ENCODE data around the gene CASP5.

CASP5 gene

DNA sequence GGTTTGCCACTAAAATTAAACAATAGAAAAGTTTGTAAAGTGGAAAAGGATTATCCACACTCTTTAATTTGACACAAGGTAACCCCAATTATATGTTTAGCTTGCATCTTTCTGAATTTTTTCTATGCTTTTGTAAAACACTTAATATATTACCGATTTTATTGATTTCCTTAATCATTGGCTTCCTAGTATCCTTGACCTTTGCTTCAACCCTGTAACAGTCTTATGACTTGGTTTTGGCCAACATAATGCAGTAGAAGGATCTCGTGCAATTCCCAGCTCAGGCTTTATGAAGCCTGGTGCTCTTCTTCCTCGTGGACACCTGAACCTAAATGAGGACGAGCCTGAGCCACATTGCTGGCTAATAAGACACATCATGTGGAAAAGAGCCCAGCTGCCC, 31.0 kb downstream of the CASP5 start:
- TF ChIP-seq, protein P1, sequence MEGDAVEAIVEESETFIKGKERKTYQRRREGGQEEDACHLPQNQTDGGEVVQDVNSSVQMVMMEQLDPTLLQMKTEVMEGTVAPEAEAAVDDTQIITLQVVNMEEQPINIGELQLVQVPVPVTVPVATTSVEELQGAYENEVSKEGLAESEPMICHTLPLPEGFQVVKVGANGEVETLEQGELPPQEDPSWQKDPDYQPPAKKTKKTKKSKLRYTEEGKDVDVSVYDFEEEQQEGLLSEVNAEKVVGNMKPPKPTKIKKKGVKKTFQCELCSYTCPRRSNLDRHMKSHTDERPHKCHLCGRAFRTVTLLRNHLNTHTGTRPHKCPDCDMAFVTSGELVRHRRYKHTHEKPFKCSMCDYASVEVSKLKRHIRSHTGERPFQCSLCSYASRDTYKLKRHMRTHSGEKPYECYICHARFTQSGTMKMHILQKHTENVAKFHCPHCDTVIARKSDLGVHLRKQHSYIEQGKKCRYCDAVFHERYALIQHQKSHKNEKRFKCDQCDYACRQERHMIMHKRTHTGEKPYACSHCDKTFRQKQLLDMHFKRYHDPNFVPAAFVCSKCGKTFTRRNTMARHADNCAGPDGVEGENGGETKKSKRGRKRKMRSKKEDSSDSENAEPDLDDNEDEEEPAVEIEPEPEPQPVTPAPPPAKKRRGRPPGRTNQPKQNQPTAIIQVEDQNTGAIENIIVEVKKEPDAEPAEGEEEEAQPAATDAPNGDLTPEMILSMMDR (IDR thresholded peaks at IDR 0.05; ENCODE audit: low read depth, low read length, poor library complexity, severe bottlenecking) = no peak
- TF ChIP-seq EZH2phosphoT487 (IDR thresholded peaks at IDR 0.05; ENCODE audit: borderline replicate concordance, low read length) = no peak
- H3F3A ChIP-seq (ENCODE audit: control insufficient read depth, insufficient read depth) = no peaks in the 10 kb centered on the region
- no peak overlapping the region for H3K4me2 ChIP-seq (ENCODE audit: low read length)
- no peaks in the 10 kb centered on the region for H3K36me3 ChIP-seq (ENCODE audit: control insufficient read depth, low read length)
- no peaks in the 10 kb centered on the region for H3K9me2 ChIP-seq (replicated peaks; ENCODE audit: control insufficient read depth, low read length)
- no peaks in the 10 kb centered on the region for H3K79me2 ChIP-seq (ENCODE audit: control insufficient read depth, low read length)
- H3K9me3 ChIP-seq (ENCODE audit: control insufficient read depth, insufficient read depth, low read length) = no peaks in the 10 kb centered on the region
- no peaks in the 10 kb centered on the region for H4K20me1 ChIP-seq (ENCODE audit: control insufficient read depth, insufficient read depth, low read depth, low read length)
- H3K4me3 ChIP-seq (ENCODE audit: low read length) = no peak overlapping the region
- H3K27ac ChIP-seq (ENCODE audit: low read depth, low read length) = no peak overlapping the region
- H3K27me3 ChIP-seq (ENCODE audit: control insufficient read depth, low read length) = no peaks in the 10 kb centered on the region
- H3K4me1 ChIP-seq (ENCODE audit: control insufficient read depth, low read length) = no peaks in the 10 kb centered on the region

DNA sequence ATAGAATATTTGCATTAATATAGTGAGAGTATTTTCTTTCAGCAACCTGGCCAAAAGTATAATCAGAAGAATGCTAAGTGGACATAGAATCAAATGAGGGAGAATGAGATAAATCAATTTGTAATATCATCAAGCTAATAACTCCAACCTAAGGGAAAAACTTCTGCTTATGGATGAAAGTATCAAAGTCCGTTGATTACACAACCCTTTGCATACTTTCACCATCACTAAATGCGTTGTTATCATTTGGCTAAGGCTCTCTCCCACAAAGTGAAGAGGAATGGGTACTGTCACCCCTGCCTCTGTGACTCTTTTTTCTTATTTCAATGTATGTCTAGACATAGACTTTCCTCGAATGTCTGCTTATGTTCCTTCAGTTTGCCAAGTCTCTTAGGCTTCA, 38.2 kb downstream of the CASP5 start:
- no peaks in the 10 kb centered on the region; the same call in 1 of the 2 replicates for H3K9me3 ChIP-seq (ENCODE audit: control insufficient read depth, insufficient read depth, low read length)
- no peaks in the 10 kb centered on the region for H3K79me2 ChIP-seq (ENCODE audit: control insufficient read depth, low read length)
- no peaks in the 10 kb centered on the region for H4K20me1 ChIP-seq (ENCODE audit: control insufficient read depth, insufficient read depth, low read depth, low read length)
- no peaks in the 10 kb centered on the region; the same call in 1 of the 2 replicates for H3K9me2 ChIP-seq (replicated peaks; ENCODE audit: control insufficient read depth, low read length)
- H3K27me3 ChIP-seq (ENCODE audit: control insufficient read depth, low read length) = no peaks in the 10 kb centered on the region
- no peaks in the 10 kb centered on the region for H3K4me1 ChIP-seq (ENCODE audit: control insufficient read depth, low read length)
- no peak overlapping the region for H3K27ac ChIP-seq (ENCODE audit: low read depth, low read length)
- no peak overlapping the region for H3K4me3 ChIP-seq (ENCODE audit: low read length)
- no peaks in the 10 kb centered on the region for H3F3A ChIP-seq (ENCODE audit: control insufficient read depth, insufficient read depth)
- H3K36me3 ChIP-seq (ENCODE audit: control insufficient read depth, low read length) = no peaks in the 10 kb centered on the region
- TF ChIP-seq EZH2phosphoT487 (IDR thresholded peaks at IDR 0.05; ENCODE audit: borderline replicate concordance, low read length) = no peak
- TF ChIP-seq, protein P1 (IDR thresholded peaks at IDR 0.05; ENCODE audit: low read depth, low read length, poor library complexity, severe bottlenecking) = no peak
- no peak overlapping the region for H3K4me2 ChIP-seq (ENCODE audit: low read length)

DNA sequence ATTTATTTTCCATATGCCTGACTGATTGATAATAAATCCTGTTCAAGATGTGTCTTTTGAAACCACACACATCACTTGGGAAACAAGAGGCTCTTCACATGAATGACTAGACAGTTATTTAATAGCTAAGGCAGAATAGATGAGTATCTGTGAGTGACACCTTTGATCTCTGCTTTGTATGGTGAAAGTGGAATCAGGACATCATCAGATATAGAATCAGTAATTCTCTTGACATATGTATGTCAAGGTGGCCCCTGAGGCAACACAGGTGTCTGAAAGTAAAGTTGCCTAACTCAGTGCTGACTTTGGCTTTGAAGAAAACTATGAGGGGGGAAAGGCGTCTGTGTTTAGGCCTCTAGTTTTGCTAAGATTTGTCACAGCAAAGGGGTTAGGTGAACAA, 43.1 kb downstream of the CASP5 start:
- H3K79me2 ChIP-seq (ENCODE audit: control insufficient read depth, low read length) = no peaks in the 10 kb centered on the region
- no peaks in the 10 kb centered on the region for H3K4me1 ChIP-seq (ENCODE audit: control insufficient read depth, low read length)
- H3K27me3 ChIP-seq (ENCODE audit: control insufficient read depth, low read length) = no peaks in the 10 kb centered on the region
- H3K36me3 ChIP-seq (ENCODE audit: control insufficient read depth, low read length) = no peaks in the 10 kb centered on the region
- TF ChIP-seq, protein P1 (IDR thresholded peaks at IDR 0.05; ENCODE audit: low read depth, low read length, poor library complexity, severe bottlenecking) = no peak
- TF ChIP-seq EZH2phosphoT487 (IDR thresholded peaks at IDR 0.05; ENCODE audit: borderline replicate concordance, low read length) = no peak
- H3K9me3 ChIP-seq (ENCODE audit: control insufficient read depth, insufficient read depth, low read length) = no peaks in the 10 kb centered on the region; the same call in 1 of the 2 replicates
- H3F3A ChIP-seq (ENCODE audit: control insufficient read depth, insufficient read depth) = no peaks in the 10 kb centered on the region
- no peaks in the 10 kb centered on the region for H4K20me1 ChIP-seq (ENCODE audit: control insufficient read depth, insufficient read depth, low read depth, low read length)
- no peak overlapping the region for H3K4me3 ChIP-seq (ENCODE audit: low read length)
- H3K4me2 ChIP-seq (ENCODE audit: low read length) = no peak overlapping the region
- H3K27ac ChIP-seq (ENCODE audit: low read depth, low read length) = no peak overlapping the region
- no peaks in the 10 kb centered on the region; the same call in 1 of the 2 replicates for H3K9me2 ChIP-seq (replicated peaks; ENCODE audit: control insufficient read depth, low read length)
